ENCODE data around the gene STAT2. TPM values are rescaled to one million over a fixed set of nuclear protein-coding genes. Genes with fewer than 3 reads are reported as not detected.
A peak's percentile ranks its signal among the peaks of the same experiment; 100 is the strongest.

STAT2 gene
- total and polyA plus RNA-seq, 4 donors: 64.8 to 218 (median 103) TPM

DNA sequence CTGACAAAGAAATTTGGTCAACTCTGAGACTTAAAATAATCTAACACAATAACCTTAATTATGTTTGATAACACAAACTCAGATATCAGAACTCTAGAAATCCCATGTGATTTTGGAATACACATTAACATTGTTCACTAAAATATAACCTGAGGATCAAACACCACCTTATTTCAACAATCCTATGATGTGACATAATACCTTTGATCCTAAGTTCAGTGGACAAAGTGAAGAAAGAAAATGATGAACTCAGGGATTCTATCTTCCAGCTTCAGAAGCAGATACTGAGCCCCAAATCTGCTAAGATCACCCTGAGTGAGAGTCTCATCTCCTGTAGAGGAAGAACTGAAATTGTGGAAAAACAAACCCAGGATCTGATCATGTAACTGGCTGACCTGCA lies 38.4 kb upstream of the STAT2 start:
- Histone ChIP-seq H3K4me3 (no peak overlapping the region), H3K27ac (ENCODE audit: low read depth in 1 of 2, low read length in 1 of 2) (no peak overlapping the region), H3K9ac (ENCODE audit: insufficient read depth in 1 of 2, low read length in 2 of 2) (no peak overlapping the region), H3K9me3 (ENCODE audit: control insufficient read depth in 4 of 4, insufficient read depth in 3 of 4, low read length in 3 of 4) (peaks cover 0 to 4% (median 0%) of the 10 kb centered on the region in 4 donors), H3K27me3 (ENCODE audit: control insufficient read depth in 3 of 3, insufficient read depth in 3 of 3, low read length in 2 of 3) (no peaks in the 10 kb centered on the region), H3K4me1 (ENCODE audit: control insufficient read depth in 5 of 5, insufficient read depth in 5 of 5, low read length in 5 of 5) (peaks cover 0 to 1% (median 0%) of the 10 kb centered on the region in 5 donors), H3K36me3 (ENCODE audit: control insufficient read depth in 4 of 4, insufficient read depth in 4 of 4, low read length in 4 of 4) (no peaks in the 10 kb centered on the region)
- no peak for DNase-seq
- ATAC-seq (ENCODE audit: insufficient read depth, low FRiP score): no peak
- TF ChIP-seq CTCF (IDR thresholded peaks at IDR 0.05; ENCODE audit: control extremely low read depth, extremely low read depth): no peak

- no peak for TF ChIP-seq CTCF (IDR thresholded peaks at IDR 0.05; ENCODE audit: control extremely low read depth, extremely low read depth)
- no peak for ATAC-seq (ENCODE audit: insufficient read depth, low FRiP score)
- Histone ChIP-seq H3K27ac (ENCODE audit: low read depth in 1 of 2, low read length in 1 of 2) (no peak overlapping the region), H3K4me3 (no peak overlapping the region), H3K27me3 (ENCODE audit: control insufficient read depth in 3 of 3, insufficient read depth in 3 of 3, low read length in 2 of 3) (no peaks in the 10 kb centered on the region), H3K9ac (ENCODE audit: insufficient read depth in 1 of 2, low read length in 2 of 2) (no peak overlapping the region), H3K36me3 (ENCODE audit: control insufficient read depth in 4 of 4, insufficient read depth in 4 of 4, low read length in 4 of 4) (no peaks in the 10 kb centered on the region), H3K9me3 (ENCODE audit: control insufficient read depth in 4 of 4, insufficient read depth in 3 of 4, low read length in 3 of 4) (no peaks in the 10 kb centered on the region), H3K4me1 (ENCODE audit: control insufficient read depth in 5 of 5, insufficient read depth in 5 of 5, low read length in 5 of 5) (peaks cover 0 to 4% (median 0%) of the 10 kb centered on the region in 5 donors)
- 99 to 100% methylated on average over 1 to 2 of the region's 2 CpGs for WGBS, 2 donors
- DNase-seq: no peak
Observed at GRCh38 chr12:56392331-56392730, 32.4 kb upstream of the STAT2 start.

DNA sequence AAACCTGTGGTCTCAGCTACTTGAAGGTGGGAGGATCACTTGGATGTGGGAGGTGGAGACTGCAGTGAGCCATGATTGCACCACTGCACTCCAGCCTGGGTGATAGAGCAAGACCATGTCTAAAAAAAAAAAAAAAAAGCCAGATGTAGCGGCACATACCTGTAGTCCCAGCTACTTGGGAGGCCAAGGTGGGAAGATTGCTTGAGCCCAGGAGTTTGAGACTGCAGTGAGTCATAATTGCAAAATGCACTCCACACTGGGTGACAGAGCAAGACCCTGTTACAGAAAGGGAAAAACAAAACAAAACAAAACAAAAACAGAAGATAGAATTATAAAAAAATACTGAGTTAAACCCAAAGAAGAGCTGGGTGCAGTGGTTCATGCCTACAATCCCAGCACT lies 31.8 kb upstream of the STAT2 start:
- Histone ChIP-seq H3K4me1 (ENCODE audit: control insufficient read depth in 5 of 5, insufficient read depth in 5 of 5, low read length in 5 of 5) (peaks cover 0 to 9% (median 0%) of the 10 kb centered on the region in 5 donors), H3K4me3 (no peak overlapping the region), H3K27ac (ENCODE audit: low read depth in 1 of 2, low read length in 1 of 2) (no peak overlapping the region), H3K9ac (ENCODE audit: insufficient read depth in 1 of 2, low read length in 2 of 2) (no peak overlapping the region), H3K36me3 (ENCODE audit: control insufficient read depth in 4 of 4, insufficient read depth in 4 of 4, low read length in 4 of 4) (no peaks in the 10 kb centered on the region), H3K27me3 (ENCODE audit: control insufficient read depth in 3 of 3, insufficient read depth in 3 of 3, low read length in 2 of 3) (no peaks in the 10 kb centered on the region), H3K9me3 (ENCODE audit: control insufficient read depth in 4 of 4, insufficient read depth in 3 of 4, low read length in 3 of 4) (no peaks in the 10 kb centered on the region)
- WGBS, 2 donors: 85 to 100% methylated on average over 1 of the region's 1 CpG
- TF ChIP-seq CTCF (IDR thresholded peaks at IDR 0.05; ENCODE audit: control extremely low read depth, extremely low read depth): no peak
- ATAC-seq (ENCODE audit: insufficient read depth, low FRiP score): no peak
- DNase-seq: no peak

DNA sequence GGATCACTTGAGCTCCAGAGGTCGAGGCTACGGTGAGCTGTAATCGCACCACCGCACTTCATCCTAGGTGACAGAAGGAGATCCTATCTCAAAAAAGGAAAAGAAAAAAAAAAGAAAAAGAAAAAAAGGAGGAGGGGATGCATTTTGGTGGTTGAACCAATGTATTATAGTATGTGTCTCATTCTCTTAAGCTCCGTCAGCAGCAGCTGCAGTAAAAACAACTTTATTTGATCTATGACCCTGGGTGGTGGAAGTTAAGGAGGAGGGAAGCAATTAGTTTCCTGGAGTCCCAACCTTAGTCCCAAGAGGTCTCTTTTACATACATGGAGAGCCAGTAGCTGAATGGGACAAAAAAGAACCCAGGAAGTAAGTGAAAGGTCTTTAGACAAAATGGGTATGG lies 29.5 kb upstream of the STAT2 start:
- H3K36me3 ChIP-seq (ENCODE audit: control insufficient read depth in 4 of 4, insufficient read depth in 4 of 4, low read length in 4 of 4): no peaks in the 10 kb centered on the region
- TF ChIP-seq CTCF (IDR thresholded peaks at IDR 0.05; ENCODE audit: control extremely low read depth, extremely low read depth): no peak
- no peaks in the 10 kb centered on the region for H3K27me3 ChIP-seq (ENCODE audit: control insufficient read depth in 3 of 3, insufficient read depth in 3 of 3, low read length in 2 of 3)
- H3K4me1 ChIP-seq (ENCODE audit: control insufficient read depth in 5 of 5, insufficient read depth in 5 of 5, low read length in 5 of 5): peaks cover 0 to 9% (median 0%) of the 10 kb centered on the region in 5 donors
- ATAC-seq (ENCODE audit: insufficient read depth, low FRiP score) (no peak), DNase-seq (peak in 1 of 3 donors; percentile 9)
- no peak overlapping the region for H3K9ac ChIP-seq (ENCODE audit: insufficient read depth in 1 of 2, low read length in 2 of 2)
- H3K4me3 ChIP-seq: no peak overlapping the region
- H3K27ac ChIP-seq (ENCODE audit: low read depth in 1 of 2, low read length in 1 of 2): no peak overlapping the region
- H3K9me3 ChIP-seq (ENCODE audit: control insufficient read depth in 4 of 4, insufficient read depth in 3 of 4, low read length in 3 of 4): no peaks in the 10 kb centered on the region
- 82 to 88% methylated on average over 5 of the region's 5 CpGs for WGBS, 2 donors

Data from lung (tissue), 12 donors.